Cerebellar cortex (tissue), 1 donor: ENCODE measurements around the gene TMEM117.

ENCODE experiments used
- DNase-seq: peaks from one replicate; pipeline ENCODE4 v3.0.0-alpha.2; 2015; ENCODE audit warnings: low spot score

The TMEM117 gene

DNA sequence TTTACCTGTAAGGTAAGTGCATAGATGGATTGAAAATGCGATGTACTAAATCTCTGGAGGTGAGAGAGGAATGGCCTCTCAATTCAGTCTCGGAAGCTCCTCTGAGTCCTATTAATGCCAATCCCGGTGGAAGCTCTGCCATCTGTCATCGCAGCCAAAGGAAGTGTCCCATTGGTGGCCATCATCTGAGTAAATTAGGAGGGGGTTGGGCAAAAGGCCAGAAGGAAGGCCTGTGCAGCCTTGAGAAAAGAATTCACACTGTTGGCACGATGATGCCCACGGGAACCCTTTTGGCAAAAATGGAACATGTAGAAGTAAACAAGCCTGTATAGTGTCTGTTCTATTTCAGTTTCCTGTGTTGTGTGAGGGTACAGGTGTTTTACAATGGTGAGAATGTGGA is 545.5 kb downstream of the TMEM117 start:
- peak; percentile 95 for DNase-seq

DNA sequence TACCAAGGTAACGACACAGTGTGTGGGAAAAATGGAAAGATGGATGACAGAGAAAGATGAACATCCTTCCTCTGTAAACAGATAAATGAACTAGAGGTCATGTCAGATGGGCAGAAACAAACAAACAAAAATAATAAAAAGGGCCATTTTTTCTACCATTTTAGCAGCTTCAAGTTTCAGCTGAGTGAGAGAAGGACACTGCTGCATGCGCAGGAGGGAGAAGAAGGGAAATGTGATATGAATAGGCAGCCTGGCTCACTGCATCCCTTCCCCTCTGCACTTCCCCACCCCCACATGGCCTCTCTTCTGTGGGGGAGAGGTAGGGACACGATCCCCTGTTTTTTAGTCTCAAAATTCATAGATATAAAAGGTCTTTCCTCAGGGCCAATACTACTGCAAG is 548.3 kb downstream of the TMEM117 start:
- no peak for DNase-seq

DNA sequence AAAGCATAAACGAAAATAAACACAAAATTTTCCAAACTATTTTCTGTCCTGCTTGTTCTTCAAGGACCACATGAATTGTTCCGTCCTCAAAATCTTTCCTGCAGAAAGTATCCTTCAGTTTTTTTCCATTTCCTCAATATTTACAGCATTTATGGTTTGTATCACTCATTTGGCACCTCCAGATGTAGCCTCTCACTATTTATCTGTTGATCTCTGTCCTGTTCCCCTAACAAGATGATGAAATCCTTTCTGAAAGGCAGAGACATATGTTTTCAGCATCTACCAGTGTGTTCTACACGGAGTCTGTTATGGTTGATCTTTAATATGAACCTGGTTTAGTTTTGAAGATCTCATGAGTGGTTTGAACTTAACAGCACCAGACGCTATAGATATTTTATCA is 550.1 kb downstream of the TMEM117 start:
- no peak for DNase-seq

DNA sequence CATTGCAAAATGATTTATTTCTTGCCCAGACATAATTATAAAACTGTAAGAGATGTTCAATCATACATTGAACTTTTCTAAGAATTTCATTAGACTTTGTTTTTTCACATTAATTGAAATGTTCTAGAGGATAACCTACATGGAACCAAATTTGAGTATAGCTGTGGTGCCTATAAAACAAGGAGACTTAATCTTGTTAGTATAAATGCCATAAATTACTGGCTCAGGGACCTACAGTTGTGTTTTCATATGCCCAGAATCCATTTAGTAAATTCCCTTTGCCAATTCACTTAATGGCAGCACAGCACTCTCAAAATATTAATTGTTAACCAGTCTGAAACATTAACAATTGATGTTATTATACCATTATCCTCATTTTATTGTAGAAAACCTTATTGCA is 551.7 kb downstream of the TMEM117 start:
- DNase-seq: no peak

DNA sequence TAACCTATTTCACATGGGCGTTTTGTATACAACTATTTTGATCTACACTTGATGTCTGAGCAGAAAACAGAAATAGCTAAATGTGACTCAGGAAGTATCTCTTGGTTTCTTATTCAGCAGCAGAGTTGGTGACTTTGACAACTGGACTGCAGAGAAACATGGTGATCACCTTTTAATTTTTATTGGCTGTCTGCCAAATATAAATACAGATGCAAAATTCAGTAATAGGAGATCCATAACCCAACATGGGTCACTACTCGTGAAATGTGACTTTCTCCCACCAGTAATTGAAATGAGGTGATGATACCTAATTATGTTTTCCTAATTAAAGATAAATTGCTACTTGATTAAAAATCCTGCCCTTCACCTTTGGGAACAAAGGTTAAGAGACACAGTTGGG is 553.2 kb downstream of the TMEM117 start:
- no peak for DNase-seq

DNA sequence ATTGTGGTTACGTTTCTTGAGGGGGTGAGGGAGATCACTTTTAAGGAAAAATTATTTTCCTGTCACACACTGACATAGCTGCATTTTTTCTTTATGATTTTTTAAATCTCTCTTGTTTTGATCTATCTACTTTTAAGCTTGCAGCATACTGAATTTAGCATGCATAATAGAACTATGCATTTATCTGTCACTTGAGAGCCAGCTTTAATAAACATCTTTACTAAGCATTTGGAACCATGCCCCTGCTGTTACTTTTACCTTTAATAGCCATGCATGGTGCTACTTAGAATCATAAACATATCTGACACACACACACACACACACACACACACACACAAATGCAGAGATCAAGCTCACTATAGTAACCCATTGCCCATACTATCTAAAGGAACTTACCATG is 554.0 kb downstream of the TMEM117 start:
- no peak for DNase-seq

DNA sequence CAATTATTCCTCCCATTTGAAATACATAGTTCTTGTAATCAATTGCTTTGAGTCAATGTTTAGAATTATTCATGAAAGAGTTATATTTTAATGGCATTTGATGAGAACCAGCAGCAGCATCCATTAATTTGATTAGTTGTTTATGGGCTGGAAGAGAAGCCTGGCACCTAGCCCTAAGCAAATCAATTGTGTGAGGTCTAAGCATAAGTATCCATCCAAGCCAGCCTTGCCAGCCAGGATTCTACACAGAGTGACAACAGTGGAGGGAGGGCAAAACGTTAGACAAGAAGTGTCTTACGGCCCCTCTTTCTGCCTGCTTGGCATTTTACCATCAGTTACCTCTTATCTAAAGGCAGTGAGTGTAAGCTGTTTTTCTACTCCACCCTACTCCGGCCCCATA is 561.8 kb downstream of the TMEM117 start:
- no peak for DNase-seq

DNA sequence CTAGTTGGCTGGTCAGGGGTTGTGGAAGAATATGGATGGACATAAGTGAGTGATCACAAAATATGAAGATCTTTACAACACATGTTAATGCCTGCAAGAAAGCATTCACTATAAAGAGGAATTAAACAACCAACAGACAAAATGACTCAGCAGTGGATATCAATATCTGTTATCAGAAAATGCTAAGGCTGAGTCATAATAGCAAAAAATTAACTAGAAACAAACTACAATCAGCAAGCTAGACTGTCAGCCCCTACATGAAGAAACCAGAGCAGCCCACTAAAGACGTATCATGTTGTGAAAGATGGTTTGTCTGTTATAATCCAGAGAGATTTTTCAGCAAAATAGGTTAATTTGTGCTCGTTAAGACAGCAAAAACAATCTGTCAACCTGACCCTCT is 567.3 kb downstream of the TMEM117 start:
- DNase-seq: no peak

DNA sequence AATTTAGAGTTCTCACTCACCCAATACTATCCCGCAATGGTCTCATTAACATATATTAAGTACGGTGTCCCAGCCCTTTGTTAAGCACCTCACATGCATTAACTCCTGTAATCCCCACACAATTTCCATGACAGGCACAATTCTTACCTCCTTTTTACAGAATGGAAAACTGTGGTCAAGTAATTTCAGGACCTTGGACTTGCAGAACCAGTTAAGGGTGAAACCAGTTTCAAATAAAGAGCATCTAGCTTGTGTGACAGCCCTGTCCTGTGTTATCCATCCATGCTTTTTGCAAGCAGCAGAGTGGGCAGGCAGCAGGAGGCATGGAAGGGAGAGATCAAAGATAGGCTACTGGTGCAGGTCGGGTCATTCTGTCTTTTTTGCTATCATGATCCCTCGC is 569.4 kb downstream of the TMEM117 start:
- no peak for DNase-seq

DNA sequence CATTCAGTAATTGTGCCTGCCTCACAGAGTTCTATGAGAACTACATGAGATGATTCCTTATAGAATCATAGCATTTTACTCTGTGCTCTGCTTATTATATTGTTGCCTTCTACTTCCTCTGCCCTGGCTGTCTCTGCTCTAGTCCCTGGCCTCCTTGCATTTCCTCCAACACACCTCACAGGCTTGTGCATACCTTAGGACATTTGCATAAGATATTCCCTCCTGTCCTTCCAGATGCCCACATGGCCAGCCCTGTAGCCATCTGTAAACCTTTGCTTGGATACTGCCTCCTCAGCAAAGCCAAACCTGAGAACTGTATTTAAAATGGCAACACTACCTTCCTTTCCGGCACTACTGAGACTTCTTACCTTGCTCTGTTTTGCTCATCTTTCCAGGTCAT is 586.7 kb downstream of the TMEM117 start:
- no peak for DNase-seq

DNA sequence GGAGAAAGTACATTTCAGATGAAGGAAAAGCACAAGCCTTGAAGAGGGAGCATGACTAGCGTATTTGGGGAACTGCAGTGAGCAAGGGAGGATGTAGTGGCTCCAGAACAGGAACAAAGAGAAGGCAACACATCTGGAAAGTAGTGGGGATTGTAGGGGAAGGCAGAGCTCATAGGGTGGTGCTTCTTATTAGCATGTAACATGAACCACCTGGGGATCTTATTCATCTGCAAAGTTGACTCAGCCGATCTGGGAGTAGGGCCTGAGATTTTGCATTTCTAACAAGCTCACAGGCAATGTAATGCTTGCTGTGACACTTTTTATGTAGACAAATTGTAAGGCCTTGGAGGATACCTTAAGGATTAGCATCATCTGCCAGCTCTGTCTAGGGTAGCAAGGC is 592.9 kb downstream of the TMEM117 start:
- no peak for DNase-seq

DNA sequence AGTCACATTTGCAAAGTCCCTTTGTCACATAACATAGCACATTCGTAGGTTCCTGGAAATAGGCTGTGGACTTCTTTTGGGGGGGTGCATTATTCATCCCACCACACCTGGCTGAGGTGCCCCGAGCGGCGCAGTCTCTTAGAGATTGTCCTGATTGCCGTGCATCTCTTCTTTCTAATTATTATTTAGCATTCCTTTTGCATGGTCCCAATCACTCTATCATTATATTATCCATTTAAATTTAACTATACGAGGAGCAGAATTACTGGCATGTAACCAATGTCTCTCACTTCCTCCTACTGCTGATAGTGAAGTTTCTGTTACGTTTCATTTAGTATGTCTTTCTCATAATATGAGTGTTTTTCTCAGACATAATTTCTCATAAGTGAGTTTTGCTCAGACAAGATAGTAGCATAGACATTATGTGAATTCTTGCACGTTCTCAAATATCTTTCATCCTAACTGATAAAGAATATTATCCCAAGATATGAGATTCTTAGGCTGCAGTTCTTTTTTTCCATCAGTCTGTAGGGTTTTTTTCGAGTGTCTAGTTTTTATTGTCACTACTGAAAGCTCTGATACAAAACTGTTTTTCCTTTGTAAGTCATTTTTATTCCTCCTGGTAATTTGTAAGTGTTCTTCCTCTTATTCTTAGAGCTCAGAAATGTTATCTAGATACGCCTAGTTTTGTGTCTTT is 595.9 kb downstream of the TMEM117 start:
- no peak for DNase-seq

DNA sequence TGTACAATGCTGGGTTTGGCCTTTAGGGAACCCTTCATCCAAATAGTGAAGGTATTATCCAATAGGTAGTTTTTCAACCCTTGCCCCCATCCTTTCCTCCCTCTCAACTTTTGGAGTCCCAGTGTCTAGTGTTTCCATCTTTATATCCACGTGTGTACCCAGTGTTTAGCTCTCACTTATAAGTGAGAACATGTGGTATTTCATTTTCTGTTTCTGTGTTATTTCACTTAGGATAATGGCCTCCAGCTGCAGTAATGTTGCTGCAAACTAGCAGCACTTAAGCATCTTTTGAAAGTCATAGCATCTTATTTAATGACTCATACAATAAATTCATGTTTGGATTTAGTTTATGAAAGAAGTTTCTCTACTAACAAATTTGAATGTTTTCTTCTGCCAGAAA is 597.8 kb downstream of the TMEM117 start:
- DNase-seq: no peak

DNA sequence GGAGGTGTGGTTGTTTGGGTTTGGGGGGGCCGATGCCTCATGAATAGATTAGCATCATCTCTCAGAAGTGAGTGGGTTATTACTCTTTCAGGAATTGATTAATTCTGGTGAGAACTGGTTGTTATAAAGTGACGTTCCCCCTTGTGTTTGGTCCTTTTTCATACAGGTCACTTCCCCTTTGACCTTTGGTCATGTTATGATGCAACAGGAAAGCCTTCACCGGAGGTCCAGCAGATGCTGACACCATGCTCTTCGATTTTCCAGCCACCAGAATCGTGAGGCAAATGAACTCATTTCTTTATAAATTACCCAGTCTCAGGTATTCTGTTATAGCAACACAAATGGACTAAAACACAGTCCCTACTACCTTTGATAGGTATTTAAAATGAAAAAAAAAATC is 600.9 kb downstream of the TMEM117 start:
- DNase-seq: no peak
